Epithelial cell of esophagus (primary cell): ENCODE results near the gene RHOV.

Experiments used
- DNase-seq: peaks from one replicate; pipeline ENCODE4 v3.0.0; 2010; ENCODE audit warnings: low read depth
- H3K4me3 ChIP-seq: 2 replicates; pipeline ENCODE4 v1.5.1; 2011; ENCODE audit warnings: mild to moderate bottlenecking, low read length, control low read depth
- TF ChIP-seq, protein P1 (sequence below): IDR thresholded peaks from 2 replicates; pipeline ENCODE4 v1.5.1; 2011; ENCODE audit warnings: low read depth, mild to moderate bottlenecking, low read length, control low read depth, inconsistent platforms; ENCODE audit not compliant: insufficient read depth; ENCODE audit errors: missing control alignments

Gene RHOV

DNA sequence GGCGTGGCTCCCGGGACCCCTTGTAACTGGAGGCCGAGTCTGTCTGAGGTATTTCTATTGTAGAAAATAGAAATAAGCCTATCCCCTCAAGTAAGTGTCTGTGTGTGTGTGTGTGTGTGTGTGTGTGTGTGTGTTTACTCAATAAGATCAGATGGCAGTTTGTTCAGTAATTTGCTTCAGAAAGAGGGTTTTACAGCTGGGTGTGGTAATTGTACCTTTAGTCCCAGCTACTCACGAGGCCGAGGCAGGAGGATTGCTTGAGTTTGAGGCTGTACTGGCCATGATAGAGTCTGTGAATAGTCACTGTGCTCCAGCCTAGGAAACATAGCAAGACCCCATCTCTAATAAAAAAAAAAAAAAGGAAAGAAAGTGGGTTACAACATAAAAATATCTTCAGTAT, 21.5 kb downstream of the RHOV start:
- no peak overlapping the region for H3K4me3 ChIP-seq
- DNase-seq: no peak
- TF ChIP-seq, protein P1, sequence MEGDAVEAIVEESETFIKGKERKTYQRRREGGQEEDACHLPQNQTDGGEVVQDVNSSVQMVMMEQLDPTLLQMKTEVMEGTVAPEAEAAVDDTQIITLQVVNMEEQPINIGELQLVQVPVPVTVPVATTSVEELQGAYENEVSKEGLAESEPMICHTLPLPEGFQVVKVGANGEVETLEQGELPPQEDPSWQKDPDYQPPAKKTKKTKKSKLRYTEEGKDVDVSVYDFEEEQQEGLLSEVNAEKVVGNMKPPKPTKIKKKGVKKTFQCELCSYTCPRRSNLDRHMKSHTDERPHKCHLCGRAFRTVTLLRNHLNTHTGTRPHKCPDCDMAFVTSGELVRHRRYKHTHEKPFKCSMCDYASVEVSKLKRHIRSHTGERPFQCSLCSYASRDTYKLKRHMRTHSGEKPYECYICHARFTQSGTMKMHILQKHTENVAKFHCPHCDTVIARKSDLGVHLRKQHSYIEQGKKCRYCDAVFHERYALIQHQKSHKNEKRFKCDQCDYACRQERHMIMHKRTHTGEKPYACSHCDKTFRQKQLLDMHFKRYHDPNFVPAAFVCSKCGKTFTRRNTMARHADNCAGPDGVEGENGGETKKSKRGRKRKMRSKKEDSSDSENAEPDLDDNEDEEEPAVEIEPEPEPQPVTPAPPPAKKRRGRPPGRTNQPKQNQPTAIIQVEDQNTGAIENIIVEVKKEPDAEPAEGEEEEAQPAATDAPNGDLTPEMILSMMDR: no peak

DNA sequence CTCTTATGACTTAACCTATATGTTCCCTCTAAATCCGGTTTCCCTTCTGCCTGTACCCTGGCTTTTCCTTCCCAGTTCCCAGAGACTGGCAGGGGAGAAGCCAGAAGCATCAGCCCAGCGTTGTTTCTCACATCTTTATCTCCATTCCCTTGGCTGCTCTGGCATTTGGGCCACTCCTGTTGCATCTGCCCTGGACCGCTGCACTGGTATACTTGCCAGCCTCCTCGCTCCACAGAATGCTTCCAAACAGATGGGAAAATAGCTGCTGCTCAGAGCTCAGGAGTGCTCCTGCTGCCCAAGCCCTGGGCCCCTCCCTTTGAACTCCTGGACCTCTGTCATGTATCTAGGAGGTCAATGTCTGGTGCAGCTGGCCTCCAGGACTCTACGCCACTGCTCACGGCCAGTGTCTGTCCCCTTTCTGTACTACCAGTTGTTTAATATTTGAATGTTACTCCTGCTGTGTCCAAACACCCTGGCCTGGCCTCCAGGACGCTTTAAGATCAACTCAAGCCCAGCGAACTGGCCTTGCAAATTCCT, 23.4 kb downstream of the RHOV start:
- TF ChIP-seq, protein P1: no peak
- DNase-seq: no peak
- H3K4me3 ChIP-seq: no peak overlapping the region

DNA sequence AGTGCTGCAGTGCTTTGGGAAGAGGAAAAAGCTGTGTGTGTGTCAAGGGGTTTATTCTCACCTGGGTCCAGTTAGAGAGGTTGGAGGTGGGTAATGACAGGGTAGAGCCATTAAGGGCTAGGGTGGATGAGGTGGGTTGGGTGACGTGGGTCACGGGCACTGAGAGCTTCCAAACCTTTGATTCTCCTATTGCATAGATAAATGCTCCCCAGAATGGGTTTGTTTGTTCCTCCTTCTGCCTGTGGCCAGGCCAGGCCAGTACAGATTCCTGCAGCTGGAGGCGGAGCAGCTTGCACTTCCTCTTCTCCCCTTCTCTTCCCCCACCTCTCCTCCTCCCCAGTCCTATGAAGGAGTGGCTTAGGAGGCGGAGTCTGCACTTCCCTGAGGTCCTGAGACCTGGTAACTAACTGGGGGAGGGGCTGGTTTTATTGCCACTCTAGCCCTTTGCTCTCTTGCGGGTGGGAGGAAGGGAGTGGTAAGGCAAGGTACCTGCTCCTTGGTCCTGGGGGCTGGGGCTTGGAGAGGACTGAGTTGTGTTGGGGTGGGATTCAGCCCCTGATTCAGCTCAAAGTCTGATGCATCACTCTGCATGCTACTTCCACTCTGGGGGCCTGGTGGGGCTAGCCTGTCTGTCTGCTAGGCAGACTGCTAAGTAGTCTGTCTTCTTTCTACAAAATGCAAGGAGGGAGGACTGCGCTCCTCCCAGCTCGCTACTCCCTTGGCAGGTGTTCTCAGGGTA, 26.6 kb downstream of the RHOV start:
- TF ChIP-seq, protein P1: peak; percentile 39
- peak overlapping the region; percentile 65 for H3K4me3 ChIP-seq
- peak; percentile 82 for DNase-seq

DNA sequence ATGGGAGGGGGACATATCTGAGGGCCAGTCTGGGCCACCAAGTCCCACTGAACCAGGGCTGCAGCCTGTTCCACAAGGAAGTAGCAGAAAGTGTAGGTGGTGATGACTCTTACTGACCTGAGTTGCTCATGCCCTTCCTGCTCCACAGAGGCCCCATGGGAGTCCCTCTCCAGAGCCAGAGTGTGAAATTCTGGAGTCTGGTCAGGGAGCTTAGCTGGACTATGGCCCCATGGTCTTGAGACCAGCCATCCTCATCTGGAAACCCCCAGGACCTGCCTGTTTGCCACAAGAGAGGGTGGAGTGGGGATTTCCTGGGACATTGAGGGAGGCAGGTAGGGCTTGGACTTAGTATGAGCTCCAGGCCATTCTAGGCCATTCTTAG, 27.2 kb downstream of the RHOV start:
- TF ChIP-seq, protein P1: no peak
- H3K4me3 ChIP-seq: peak overlapping the region; percentile 65
- DNase-seq: peak; percentile 42

DNA sequence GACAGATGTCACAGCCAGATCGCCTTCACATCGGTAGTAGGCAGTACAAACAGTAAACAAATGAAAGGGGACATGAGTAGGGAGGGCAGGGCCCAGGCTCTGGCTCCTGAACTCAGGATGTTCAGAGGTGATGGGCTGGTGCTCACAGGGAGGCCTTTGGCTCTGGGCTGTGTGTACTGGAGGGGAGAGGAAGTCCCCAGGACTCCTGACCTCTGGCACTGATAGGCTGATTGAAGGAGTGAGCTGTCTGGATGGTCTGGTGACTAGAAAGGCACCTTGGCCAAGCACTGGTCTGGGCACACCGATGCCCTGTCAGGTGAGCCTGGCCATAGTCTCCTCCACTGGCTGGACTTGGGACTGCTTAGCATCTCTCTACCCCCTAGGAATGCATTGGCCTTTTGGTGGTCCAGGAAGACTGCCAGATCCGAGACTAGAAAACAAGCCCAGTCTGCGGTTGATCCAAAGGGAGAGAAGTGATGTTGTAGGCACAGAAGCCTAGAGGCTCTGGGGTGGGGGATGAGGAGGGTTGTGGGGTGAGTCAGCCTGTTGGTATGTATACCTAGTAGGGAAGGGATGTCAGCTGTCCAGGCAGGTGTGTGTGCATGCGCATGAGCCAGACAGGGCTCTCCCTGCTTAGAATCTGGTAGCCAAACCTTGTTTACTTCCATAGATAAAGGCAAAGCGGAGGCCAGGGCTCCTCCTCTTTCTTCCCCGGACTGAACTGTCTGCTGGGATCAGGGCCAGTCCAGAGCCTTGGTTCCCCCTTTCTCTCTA, 28.3 kb downstream of the RHOV start:
- TF ChIP-seq, protein P1: no peak
- peak overlapping the region; percentile 65 for H3K4me3 ChIP-seq
- DNase-seq: peak; percentile 98

DNA sequence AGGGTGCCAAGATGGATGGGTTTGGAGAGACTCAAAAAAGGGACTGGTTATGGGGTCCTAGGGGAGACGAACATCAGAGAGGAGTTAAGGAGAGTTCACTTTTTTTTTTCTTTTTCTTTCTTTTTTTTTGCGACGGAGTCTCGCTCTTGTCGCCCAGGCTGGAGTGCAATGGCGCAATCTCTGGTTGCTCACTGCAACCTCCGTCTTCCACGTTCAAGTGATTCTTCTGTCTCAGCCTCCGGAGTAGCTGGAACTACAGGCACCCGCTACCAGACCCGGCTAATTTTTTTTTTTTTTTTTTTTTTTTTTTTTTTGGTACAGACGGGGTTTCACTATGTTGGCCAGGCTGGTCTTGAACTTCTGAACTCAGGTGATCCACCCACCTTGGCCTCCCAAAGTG, 29.0 kb downstream of the RHOV start:
- H3K4me3 ChIP-seq: peak overlapping the region; percentile 65
- TF ChIP-seq, protein P1: no peak
- peak; percentile 68 for DNase-seq

DNA sequence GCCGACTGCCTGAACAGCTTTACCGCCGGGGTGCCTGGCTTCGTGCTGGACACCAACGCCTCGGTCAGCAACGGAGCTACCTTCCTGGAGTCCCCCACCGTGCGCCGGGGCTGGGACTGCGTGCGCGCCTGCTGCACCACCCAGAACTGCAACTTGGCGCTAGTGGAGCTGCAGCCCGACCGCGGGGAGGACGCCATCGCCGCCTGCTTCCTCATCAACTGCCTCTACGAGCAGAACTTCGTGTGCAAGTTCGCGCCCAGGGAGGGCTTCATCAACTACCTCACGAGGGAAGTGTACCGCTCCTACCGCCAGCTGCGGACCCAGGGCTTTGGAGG, 29.4 kb downstream of the RHOV start:
- peak overlapping the region; percentile 65 for H3K4me3 ChIP-seq
- TF ChIP-seq, protein P1: no peak
- DNase-seq: peak; percentile 57
